ENCODE data around the gene APOA1.

DNA sequence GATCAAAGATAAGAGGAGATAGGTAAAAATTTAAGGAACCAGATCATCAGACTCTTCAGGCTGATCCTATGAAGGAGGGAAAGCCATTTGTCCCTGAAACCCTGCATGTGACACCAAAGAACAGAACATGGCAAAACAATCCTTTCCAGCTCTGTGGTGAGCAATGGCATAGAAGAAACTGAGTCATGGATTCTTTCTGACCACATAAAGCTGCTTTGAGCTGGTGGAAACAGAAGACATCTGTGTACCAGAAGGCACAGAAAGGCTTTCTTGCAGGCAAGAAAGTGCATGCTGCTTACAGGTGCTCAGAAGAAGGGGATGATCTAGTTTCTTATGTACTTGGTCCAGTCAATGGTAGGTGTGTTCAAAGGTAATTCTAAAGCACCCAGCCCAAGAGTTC is 45.0 kb upstream of the APOA1 start:
- TF ChIP-seq POLR2A (IDR thresholded peaks at IDR 0.05; ENCODE audit: low read depth, low read length) (no peak), EZH2 (IDR thresholded peaks at IDR 0.05; ENCODE audit: borderline replicate concordance, low read depth, low read length, severe bottlenecking) (no peak)

Measured in endothelial cell of umbilical vein (primary cell).